K562 (cell line): Measurements from ENCODE around the gene MESP1. TPM values are rescaled to one million over a fixed set of nuclear protein-coding genes. Genes with fewer than 3 reads are reported as not detected.

Experiments
- ATAC-seq: fragments of 200-7000 bp; cut with Tn5 transposase; 3 replicates; pipeline ENCODE4 v1.9.1; 2020; ENCODE audit warnings: moderate library complexity
- BruUV-seq: library from RNA; stranded (reverse); fragments of 400-500 nt; replicated peaks from 2 replicates; lab custom pipeline; 2021; lab: Mats Ljungman, UMichigan
- CTCF ChIA-PET: fragments of 300-600 bp; formaldehyde crosslinking; extraction: SDS; loops from one replicate; lab custom pipeline; 2021; ENCODE audit warnings: low intra/inter-chr PET ratio; lab: Yijun Ruan, JAX
- POLR2A ChIA-PET: fragments of 300-600, 350-650 bp; sonication (Branson Sonifier 250); formaldehyde crosslinking; extraction: SDS; loops from one replicate; lab custom pipeline; 2021; ENCODE audit warnings: antibody characterized with exemption, inconsistent platforms; lab: Yijun Ruan, JAX
- DNase-seq, 4 experiments: peaks; one replicate each; pipeline versions ENCODE4 v3.0.0 to v3.0.0-alpha.2; 2011 to 2018; ENCODE audit warnings: low spot score in 3 of 4, mixed read lengths in 3 of 4; ENCODE audit errors: extremely low read depth in 1 of 4
- FAIRE-seq: peaks from 2 replicates; lab custom pipeline; 2011; peaks lifted over from hg19 to GRCh38; lab: Jason Lieb, UNC
- H2AFZ ChIP-seq: 2 replicates; pipeline ENCODE4 v1.6.0; 2011; ENCODE audit warnings: low read depth, low read length, control low read depth, inconsistent platforms
- H3K27ac ChIP-seq: fragments of 200-600 bp; 3 replicates; pipeline ENCODE4 v1.8.0; 2011; ENCODE audit warnings: low read depth, mild to moderate bottlenecking, control low read depth, inconsistent platforms, low read length, moderate library complexity, mixed read lengths; ENCODE audit errors: extremely low read depth
- H3K27me3 ChIP-seq, 2 experiments: fragments of 300-600 bp in 1 of 2; 2 replicates in 1 of 2; 3 replicates in 1 of 2; pipeline versions ENCODE4 v1.6.0 to v1.8.0; 2011; ENCODE audit warnings: inconsistent platforms in 2 of 2, low read length in 2 of 2, mild to moderate bottlenecking in 1 of 2, mixed read lengths in 1 of 2, moderate library complexity in 1 of 2; ENCODE audit not compliant: control insufficient read depth in 2 of 2, insufficient read depth in 2 of 2
- H3K36me3 ChIP-seq: fragments of 300-600 bp; 3 replicates; pipeline ENCODE4 v1.8.0; 2011; ENCODE audit warnings: mild to moderate bottlenecking, low read length, inconsistent platforms; ENCODE audit not compliant: control insufficient read depth, insufficient read depth
- H3K4me1 ChIP-seq, 2 experiments: fragments of 200-600 bp in 1 of 2; replicated peaks in 1 of 2; 2 replicates in 1 of 2; 3 replicates in 1 of 2; pipeline versions ENCODE4 v1.5.1 to v1.8.0; 2011; ENCODE audit warnings: inconsistent platforms in 2 of 2, low read length in 2 of 2, mild to moderate bottlenecking in 1 of 2, mixed read lengths in 1 of 2, moderate library complexity in 1 of 2; ENCODE audit not compliant: control insufficient read depth in 2 of 2, insufficient read depth in 2 of 2
- H3K4me2 ChIP-seq: 2 replicates; pipeline ENCODE4 v1.6.1; 2011; ENCODE audit warnings: low read length, control low read depth, inconsistent platforms, mixed read lengths; ENCODE audit not compliant: insufficient read depth
- H3K4me3 ChIP-seq: fragments of 200-600 bp; sonication (generic), shearing (Covaris generic); 2 replicates; pipeline ENCODE4 v1.5.1; 2016; ENCODE audit warnings: control low read depth, inconsistent platforms
- H3K79me2 ChIP-seq: fragments of 200-600 bp; 3 replicates; pipeline ENCODE4 v1.8.0; 2011; ENCODE audit warnings: low read length, inconsistent platforms; ENCODE audit not compliant: control insufficient read depth, insufficient read depth
- H3K9ac ChIP-seq, 2 experiments: 2 replicates each; pipeline versions ENCODE4 v1.6.0 to v1.6.1; 2011; ENCODE audit warnings: low read depth in 2 of 2, low read length in 2 of 2, control low read depth in 1 of 2, inconsistent platforms in 1 of 2, mild to moderate bottlenecking in 1 of 2, mixed read lengths in 1 of 2; ENCODE audit not compliant: insufficient read depth in 1 of 2
- H3K9me1 ChIP-seq: one replicate; pipeline ENCODE4 v1.6.0; 2011; ENCODE audit warnings: inconsistent platforms, mild to moderate bottlenecking, low read length, moderate library complexity; ENCODE audit not compliant: control insufficient read depth, insufficient read depth
- H3K9me3 ChIP-seq: replicated peaks from 2 replicates; pipeline ENCODE4 v1.5.1; 2011; ENCODE audit warnings: low read depth, low read length, inconsistent platforms; ENCODE audit not compliant: control insufficient read depth, insufficient read depth
- H4K20me1 ChIP-seq: replicated peaks from 2 replicates; pipeline ENCODE4 v1.6.1; 2011; ENCODE audit warnings: low read length, inconsistent platforms, mixed read lengths; ENCODE audit not compliant: control insufficient read depth, insufficient read depth
- BACH1 ChIP-seq: fragments of 200-800 bp; sonication (Bioruptor generic); IDR thresholded peaks from 2 replicates; pipeline ENCODE4 v1.6.1; 2016; ENCODE audit warnings: missing genetic modification characterization, missing compliant biosample characterization
- ETV6 ChIP-seq, 3 experiments: fragments of 150-350 bp in 1 of 3; sonication (generic) in 1 of 3; formaldehyde crosslinking in 1 of 3; IDR thresholded peaks; 2 replicates each; pipeline versions ENCODE4 v1.6.1 to v1.8.0; 2014 to 2022; ENCODE audit warnings: borderline replicate concordance in 2 of 3, low read depth in 2 of 3, antibody characterized with exemption in 1 of 3, low read length in 1 of 3, mild to moderate bottlenecking in 1 of 3, missing genetic modification reagents in 1 of 3
- KDM5B ChIP-seq: fragments of 200-600 bp; sonication (generic); IDR thresholded peaks from 2 replicates; pipeline ENCODE4 v1.6.1; 2012; ENCODE audit warnings: low read depth, mild to moderate bottlenecking, moderate library complexity, low read length, control low read depth, inconsistent platforms; ENCODE audit not compliant: insufficient replicate concordance
- NCOA4 ChIP-seq: fragments of 450-650 bp; IDR thresholded peaks from 2 replicates; pipeline ENCODE4 v1.6.1; 2018; ENCODE audit warnings: mild to moderate bottlenecking; ENCODE audit not compliant: partially characterized antibody
- PCBP1 ChIP-seq: fragments of 200-400 bp; formaldehyde crosslinking; IDR thresholded peaks from 2 replicates; pipeline ENCODE4 v1.6.1; 2018; ENCODE audit warnings: mild to moderate bottlenecking, low read depth, low read length; ENCODE audit not compliant: poor library complexity, severe bottlenecking
- TAF7 ChIP-seq: fragments of 450-650 bp; IDR thresholded peaks from 2 replicates; pipeline ENCODE4 v1.6.1; 2016; ENCODE audit warnings: missing genetic modification characterization, missing compliant biosample characterization
- ZBTB7A ChIP-seq: IDR thresholded peaks from 2 replicates; pipeline ENCODE4 v1.6.1; 2011; ENCODE audit warnings: low read depth, mild to moderate bottlenecking, low read length, moderate library complexity, borderline replicate concordance; ENCODE audit not compliant: control insufficient read depth
- WGBS: fragments of 100-300 bp; shearing (Covaris generic); methylation state at CpG from one replicate; pipeline ENCODE4 v1.1.6; 2016; ENCODE audit warnings: low coverage, mixed read lengths; ENCODE audit not compliant: insufficient coverage; ENCODE audit errors: missing lambda C conversion rate; 5-methylcytosine and 5-hydroxymethylcytosine counted together
- in situ Hi-C: fragments of 300-500 bp; cut with MboI; formaldehyde crosslinking; loops from 4 replicates; pipeline ENCODE4 v1.15.0; 2018; ENCODE audit warnings: inconsistent platforms, mixed read lengths
- intact Hi-C: fragments of 100-400 bp; cut with micrococcal nuclease; formaldehyde crosslinking; loops from 2 replicates; pipeline ENCODE4 v1.14.2; 2022
- polyA plus RNA-seq, 8 experiments: library from polyadenylated mRNA; depleted of rRNA in 4 of 8; stranded (reverse) in 5 of 8; unstranded in 3 of 8; fragments of >200 nt; fragmentation: Nextera tagmentation in 2 of 8; fragmentation: Illumina TruSeq in 1 of 8; extraction: Ambion mirVana in 2 of 8; extraction: Trizol in 1 of 8; gene quantifications; 2 replicates each; pipeline versions ENCODE4 v1.2.1 to v1.2.3, GENCODE V29; 2011 to 2014; ENCODE audit warnings: inconsistent platforms in 1 of 8, missing spikeins in 1 of 8
- total RNA-seq, 7 experiments: library from RNA; depleted of rRNA in 6 of 7; stranded (reverse); fragments of >200 nt in 6 of 7; fragmentation: Illumina TruSeq in 2 of 7; extraction: Trizol in 2 of 7; gene quantifications; 2 replicates each; pipeline versions ENCODE4 v1.2.1 to v1.2.3, GENCODE V29; 2011 to 2021; ENCODE audit warnings: low replicate concordance in 1 of 7

The MESP1 gene
- total and polyA plus RNA-seq, 9 of the 15 experiments (the other 6 are each of a cell fraction or from before 2014, with no cell fraction given), result 0.14 to 1.1 (median 0.36) TPM; not detected in 4

GRCh38 chr15:89751748-89752147 is 699 bp upstream of the MESP1 start:
- no peak overlapping the region for H3K4me3 ChIP-seq
- CTCF ChIA-PET, result interaction anchor here (1.6 kb wide), 1 partner anchor 123 kb away, joined by 5 read pairs; no protein-coding TSS in a partner anchor
- 81% methylated on average over 5 of the region's 5 CpGs for WGBS

GRCh38 chr15:89749951-89750559 is 994 bp downstream of the MESP1 start:
- no peak for ATAC-seq
- intact Hi-C loops, result loop anchor here (10.0 kb wide), 1 partner anchor 535 kb away; no protein-coding TSS in a partner anchor
- ChIA-PET CTCF (interaction anchor here (0.7 to 1.6 kb wide), 2 partner anchors 11 to 125 kb away, joined by 4 to 5 read pairs; no protein-coding TSS in a partner anchor), POLR2A (interaction anchor here (0.6 to 1.0 kb wide), 2 partner anchors 9 to 32 kb away, joined by 3 to 4 read pairs; no protein-coding TSS in a partner anchor)
- no peak for FAIRE-seq
- H3K9me1 ChIP-seq, result no peaks in the 10 kb centered on the region
- in situ Hi-C loops, result loop anchor here (10.0 kb wide), 1 partner anchor 345 kb away; no protein-coding TSS in a partner anchor
- no peak for TF ChIP-seq TAF7
- TF ChIP-seq NCOA4, result no peak
- TF ChIP-seq ZBTB7A, result peak; percentile 36; the same call in 1 of the 2 replicates
- TF ChIP-seq PCBP1, result peak; percentile 30
- H3K4me2 ChIP-seq, result peak overlapping the region; percentile 63; the same call in 1 of the 2 replicates
- H3K27me3 ChIP-seq, result peaks cover 0 to 24% of the 10 kb centered on the region in 2 experiments; a peak in 3 of 5 replicates
- H3K27ac ChIP-seq, result no peak overlapping the region
- peaks cover 0 to 35% of the 10 kb centered on the region in 2 experiments; a peak in 3 of 5 replicates for H3K4me1 ChIP-seq
- DNase-seq, result no peak
- H3K4me3 ChIP-seq, result peak overlapping the region; percentile 60
- H3K36me3 ChIP-seq, result no peaks in the 10 kb centered on the region
- no peaks in the 10 kb centered on the region; the same call in 1 of the 2 replicates for H4K20me1 ChIP-seq
- no peaks in the 10 kb centered on the region for H3K79me2 ChIP-seq
- H3K9me3 ChIP-seq, result no peaks in the 10 kb centered on the region
- 74% methylated on average over 21 of the region's 41 CpGs for WGBS
- H3K9ac ChIP-seq, result peak overlapping the region in 1 of 2 experiments; percentile 78; a peak in 3 of 4 replicates
- peak overlapping the region; percentile 93 for H2AFZ ChIP-seq
- no TSS peak for BruUV-seq

More at GRCh38 chr15:89751748-89752147, 699 bp upstream of the MESP1 start:
- Histone ChIP-seq H3K9ac (no peak overlapping the region), H3K9me3 (no peaks in the 10 kb centered on the region), H2AFZ (0 out of 2 replicates have a peak overlapping the region, but pooled peaks have one; percentile 93), H3K4me1 (peaks cover 0 to 31% of the 10 kb centered on the region in 2 experiments; a peak in 3 of 5 replicates), H3K27me3 (peaks cover 0 to 10% of the 10 kb centered on the region in 2 experiments; a peak in 3 of 5 replicates), H3K9me1 (no peaks in the 10 kb centered on the region), H3K79me2 (no peaks in the 10 kb centered on the region), H3K4me2 (no peak overlapping the region), H4K20me1 (no peaks in the 10 kb centered on the region; the same call in 1 of the 2 replicates), H3K36me3 (no peaks in the 10 kb centered on the region), H3K27ac (no peak overlapping the region)
- intact Hi-C loops (no loop called here), in situ Hi-C loops (loop anchor here (10.0 kb wide), 1 partner anchor 343 kb away; no protein-coding TSS in a partner anchor)
- no peak for FAIRE-seq
- DNase-seq, result no peak
- POLR2A ChIA-PET, result no interaction called here
- TF ChIP-seq KDM5B, result peak; percentile 34
- TF ChIP-seq BACH1 (tag), result no peak
- no peak for TF ChIP-seq ETV6 (IDR thresholded peaks at IDR 0.05; ENCODE audit: borderline replicate concordance in 1 of 2, low read depth in 2 of 2, low read length in 1 of 2)
- TF ChIP-seq ETV6 (CRISPR knock-in tag; IDR thresholded peaks at IDR 0.05; ENCODE audit: borderline replicate concordance), result no peak
- no TSS peak for BruUV-seq
- no peak for ATAC-seq
